B cell (primary cell): ENCODE data around the gene SLC10A2.

Experiments used
- EZH2 ChIP-seq: IDR thresholded peaks from 2 replicates; pipeline ENCODE4 v1.6.1; 2012; ENCODE audit warnings: borderline replicate concordance, low read depth, mild to moderate bottlenecking, moderate library complexity, low read length; ENCODE audit not compliant: insufficient read depth, poor library complexity, severe bottlenecking
- TF ChIP-seq, protein P1 (sequence below): fragments of 200-600 bp; IDR thresholded peaks from one replicate; pipeline ENCODE4 v1.8.0; 2022; ENCODE audit warnings: antibody characterized with exemption, mild to moderate bottlenecking

- TF ChIP-seq, protein P1, sequence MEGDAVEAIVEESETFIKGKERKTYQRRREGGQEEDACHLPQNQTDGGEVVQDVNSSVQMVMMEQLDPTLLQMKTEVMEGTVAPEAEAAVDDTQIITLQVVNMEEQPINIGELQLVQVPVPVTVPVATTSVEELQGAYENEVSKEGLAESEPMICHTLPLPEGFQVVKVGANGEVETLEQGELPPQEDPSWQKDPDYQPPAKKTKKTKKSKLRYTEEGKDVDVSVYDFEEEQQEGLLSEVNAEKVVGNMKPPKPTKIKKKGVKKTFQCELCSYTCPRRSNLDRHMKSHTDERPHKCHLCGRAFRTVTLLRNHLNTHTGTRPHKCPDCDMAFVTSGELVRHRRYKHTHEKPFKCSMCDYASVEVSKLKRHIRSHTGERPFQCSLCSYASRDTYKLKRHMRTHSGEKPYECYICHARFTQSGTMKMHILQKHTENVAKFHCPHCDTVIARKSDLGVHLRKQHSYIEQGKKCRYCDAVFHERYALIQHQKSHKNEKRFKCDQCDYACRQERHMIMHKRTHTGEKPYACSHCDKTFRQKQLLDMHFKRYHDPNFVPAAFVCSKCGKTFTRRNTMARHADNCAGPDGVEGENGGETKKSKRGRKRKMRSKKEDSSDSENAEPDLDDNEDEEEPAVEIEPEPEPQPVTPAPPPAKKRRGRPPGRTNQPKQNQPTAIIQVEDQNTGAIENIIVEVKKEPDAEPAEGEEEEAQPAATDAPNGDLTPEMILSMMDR, result no peak
- no peak for TF ChIP-seq EZH2
These were observed 63.9 kb downstream of the SLC10A2 start for GRCh38 chr13:103002279-103002678.
